ENCODE measurements around the gene LASP1NB.

Gene LASP1NB

GRCh38 chr17:38925263-38925995 is at the start of gene LASP1NB:
TSS of gene LASP1NB (plus strand) at chr17:38925614.
- H3K27me3 Mint-ChIP-seq (ENCODE audit: unreplicated experiment), result no peaks in the 10 kb centered on the region
- peaks cover 8% of the 10 kb centered on the region for H3K36me3 Mint-ChIP-seq (ENCODE audit: unreplicated experiment)
- H3K27ac Mint-ChIP-seq (ENCODE audit: unreplicated experiment), result peak within 1 kb of the TSS; percentile 63
- peak; percentile 64 for DNase-seq (ENCODE audit: extremely low spot score, unreplicated experiment)
- TF ChIP-seq, protein P1, sequence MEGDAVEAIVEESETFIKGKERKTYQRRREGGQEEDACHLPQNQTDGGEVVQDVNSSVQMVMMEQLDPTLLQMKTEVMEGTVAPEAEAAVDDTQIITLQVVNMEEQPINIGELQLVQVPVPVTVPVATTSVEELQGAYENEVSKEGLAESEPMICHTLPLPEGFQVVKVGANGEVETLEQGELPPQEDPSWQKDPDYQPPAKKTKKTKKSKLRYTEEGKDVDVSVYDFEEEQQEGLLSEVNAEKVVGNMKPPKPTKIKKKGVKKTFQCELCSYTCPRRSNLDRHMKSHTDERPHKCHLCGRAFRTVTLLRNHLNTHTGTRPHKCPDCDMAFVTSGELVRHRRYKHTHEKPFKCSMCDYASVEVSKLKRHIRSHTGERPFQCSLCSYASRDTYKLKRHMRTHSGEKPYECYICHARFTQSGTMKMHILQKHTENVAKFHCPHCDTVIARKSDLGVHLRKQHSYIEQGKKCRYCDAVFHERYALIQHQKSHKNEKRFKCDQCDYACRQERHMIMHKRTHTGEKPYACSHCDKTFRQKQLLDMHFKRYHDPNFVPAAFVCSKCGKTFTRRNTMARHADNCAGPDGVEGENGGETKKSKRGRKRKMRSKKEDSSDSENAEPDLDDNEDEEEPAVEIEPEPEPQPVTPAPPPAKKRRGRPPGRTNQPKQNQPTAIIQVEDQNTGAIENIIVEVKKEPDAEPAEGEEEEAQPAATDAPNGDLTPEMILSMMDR (IDR thresholded peaks at IDR 0.05), result no peak
- peaks cover 34% of the 10 kb centered on the region for H3K4me1 Mint-ChIP-seq (ENCODE audit: unreplicated experiment)
- H3K4me3 Mint-ChIP-seq (ENCODE audit: unreplicated experiment), result no peak within 1 kb of the TSS
- no peaks in the 10 kb centered on the region for H3K9me3 Mint-ChIP-seq (ENCODE audit: unreplicated experiment)

GRCh38 chr17:38877130-38877851 is 48.1 kb upstream of the LASP1NB start:
- no peak overlapping the region for H3K4me3 Mint-ChIP-seq (ENCODE audit: unreplicated experiment)
- peaks cover 98% of the 10 kb centered on the region for H3K4me1 Mint-ChIP-seq (ENCODE audit: unreplicated experiment)
- DNase-seq (ENCODE audit: extremely low spot score, unreplicated experiment), result no peak
- TF ChIP-seq, protein P1 (IDR thresholded peaks at IDR 0.05), result no peak
- peaks cover 28% of the 10 kb centered on the region for H3K36me3 Mint-ChIP-seq (ENCODE audit: unreplicated experiment)
- no peaks in the 10 kb centered on the region for H3K27me3 Mint-ChIP-seq (ENCODE audit: unreplicated experiment)
- H3K27ac Mint-ChIP-seq (ENCODE audit: unreplicated experiment), result peak overlapping the region; percentile 65
- no peaks in the 10 kb centered on the region for H3K9me3 Mint-ChIP-seq (ENCODE audit: unreplicated experiment)

DNA sequence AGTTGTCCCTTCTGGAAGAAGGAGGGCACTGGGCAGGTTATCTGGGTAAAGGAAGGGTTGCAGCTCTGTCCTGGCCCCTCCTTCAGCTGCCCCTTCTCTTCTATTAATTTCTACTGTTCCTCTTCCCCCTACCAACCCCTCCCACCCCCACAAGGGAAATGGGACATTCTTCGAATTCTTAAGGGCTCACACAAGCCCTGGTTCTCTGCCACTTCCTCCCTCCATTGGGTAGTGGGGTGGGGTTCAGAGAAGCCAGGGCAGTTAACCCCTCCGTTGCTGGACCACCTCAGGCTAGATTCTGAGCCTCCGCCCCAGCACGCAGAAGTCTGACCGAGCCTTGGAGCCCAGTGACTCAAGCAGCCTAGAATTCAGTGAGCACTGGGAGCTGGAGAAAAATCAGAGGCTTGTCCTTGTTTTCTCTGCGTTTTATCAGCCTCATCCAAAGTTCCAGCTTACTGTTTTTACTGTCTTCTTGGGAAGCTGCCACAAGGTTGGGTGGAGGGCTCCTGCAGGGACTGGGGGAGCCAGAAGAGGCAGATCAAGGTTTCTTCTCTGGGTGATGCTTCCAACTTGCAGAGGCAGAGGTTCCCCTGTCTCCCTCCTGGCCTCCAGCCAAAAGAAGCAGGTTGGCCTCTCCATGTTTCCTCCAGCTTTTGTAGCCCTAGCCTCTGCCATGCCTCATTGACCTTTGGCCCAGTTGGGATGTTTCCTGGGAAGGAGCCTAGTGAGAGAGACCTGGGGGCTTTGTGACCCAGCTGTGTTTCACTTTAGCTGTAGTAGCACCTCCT is 45.3 kb upstream of the LASP1NB start:
- Mint-ChIP-seq H3K4me1 (ENCODE audit: unreplicated experiment) (peaks cover 97% of the 10 kb centered on the region), H3K27ac (ENCODE audit: unreplicated experiment) (peak overlapping the region; percentile 95), H3K36me3 (ENCODE audit: unreplicated experiment) (peaks cover 38% of the 10 kb centered on the region), H3K27me3 (ENCODE audit: unreplicated experiment) (no peaks in the 10 kb centered on the region), H3K4me3 (ENCODE audit: unreplicated experiment) (peak overlapping the region; percentile 55), H3K9me3 (ENCODE audit: unreplicated experiment) (no peaks in the 10 kb centered on the region)
- peak; percentile 90 for DNase-seq (ENCODE audit: extremely low spot score, unreplicated experiment)
- TF ChIP-seq, protein P1 (IDR thresholded peaks at IDR 0.05), result no peak

GRCh38 chr17:38881600-38882191 is 43.7 kb upstream of the LASP1NB start:
- Mint-ChIP-seq H3K4me1 (ENCODE audit: unreplicated experiment) (peaks cover 96% of the 10 kb centered on the region), H3K27me3 (ENCODE audit: unreplicated experiment) (no peaks in the 10 kb centered on the region)
- peak; percentile 93 for DNase-seq (ENCODE audit: extremely low spot score, unreplicated experiment)

More at GRCh38 chr17:38881600-38882191, 43.7 kb upstream of the LASP1NB start:
- Mint-ChIP-seq H3K27ac (ENCODE audit: unreplicated experiment) (peak overlapping the region; percentile 95), H3K36me3 (ENCODE audit: unreplicated experiment) (peaks cover 44% of the 10 kb centered on the region), H3K9me3 (ENCODE audit: unreplicated experiment) (no peaks in the 10 kb centered on the region), H3K4me3 (ENCODE audit: unreplicated experiment) (peak overlapping the region; percentile 66)
- TF ChIP-seq, protein P1 (IDR thresholded peaks at IDR 0.05), result no peak

Data from osteocyte (in vitro differentiated cells).